Measurements from ENCODE around the gene SHH.

DNA sequence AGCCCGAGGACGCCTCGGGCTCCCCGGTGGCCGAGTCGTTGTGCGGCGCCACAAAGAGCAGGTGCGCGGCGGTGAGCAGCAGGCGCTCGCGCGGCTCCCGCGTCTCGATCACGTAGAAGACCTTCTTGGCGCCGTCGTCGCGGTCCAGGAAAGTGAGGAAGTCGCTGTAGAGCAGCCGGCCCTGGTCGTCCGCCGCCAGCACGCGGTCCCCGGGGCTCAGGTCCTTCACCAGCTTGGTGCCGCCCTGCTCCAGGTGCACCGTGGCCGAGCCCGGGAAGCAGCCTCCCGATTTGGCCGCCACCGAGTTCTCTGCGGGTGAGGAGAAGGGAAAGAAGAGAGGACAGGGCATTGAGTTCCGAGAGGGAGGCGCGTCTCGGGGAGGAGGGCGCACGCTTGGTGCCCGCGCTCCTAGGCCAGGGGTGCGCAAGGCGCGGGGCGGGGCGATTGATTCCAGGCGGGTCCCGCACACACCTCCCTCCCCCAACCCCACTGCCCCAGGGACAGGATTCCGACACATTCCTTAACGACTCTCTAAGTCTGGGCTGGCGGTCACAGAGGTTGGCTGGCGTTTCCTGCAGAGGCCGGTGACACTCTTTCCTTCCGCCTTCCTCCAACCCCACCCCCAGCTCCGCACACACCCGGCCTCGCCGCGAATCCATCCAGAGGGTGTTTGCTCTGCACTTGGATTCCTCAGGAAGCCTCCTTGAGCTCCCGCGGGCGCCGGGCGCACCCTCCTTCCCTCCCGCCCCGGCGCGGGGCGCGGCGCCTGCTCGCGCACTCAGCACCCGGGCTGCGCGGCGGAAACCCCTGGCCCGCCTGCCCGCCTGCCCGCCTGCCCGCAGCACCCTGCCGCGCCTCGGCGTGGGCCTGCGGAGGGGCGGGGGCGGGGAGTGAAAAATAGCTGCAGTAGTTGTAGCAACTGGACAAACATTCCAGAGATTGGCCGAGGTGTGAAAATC, 8.6 kb downstream of the SHH start:
- TF ChIP-seq, protein P1, sequence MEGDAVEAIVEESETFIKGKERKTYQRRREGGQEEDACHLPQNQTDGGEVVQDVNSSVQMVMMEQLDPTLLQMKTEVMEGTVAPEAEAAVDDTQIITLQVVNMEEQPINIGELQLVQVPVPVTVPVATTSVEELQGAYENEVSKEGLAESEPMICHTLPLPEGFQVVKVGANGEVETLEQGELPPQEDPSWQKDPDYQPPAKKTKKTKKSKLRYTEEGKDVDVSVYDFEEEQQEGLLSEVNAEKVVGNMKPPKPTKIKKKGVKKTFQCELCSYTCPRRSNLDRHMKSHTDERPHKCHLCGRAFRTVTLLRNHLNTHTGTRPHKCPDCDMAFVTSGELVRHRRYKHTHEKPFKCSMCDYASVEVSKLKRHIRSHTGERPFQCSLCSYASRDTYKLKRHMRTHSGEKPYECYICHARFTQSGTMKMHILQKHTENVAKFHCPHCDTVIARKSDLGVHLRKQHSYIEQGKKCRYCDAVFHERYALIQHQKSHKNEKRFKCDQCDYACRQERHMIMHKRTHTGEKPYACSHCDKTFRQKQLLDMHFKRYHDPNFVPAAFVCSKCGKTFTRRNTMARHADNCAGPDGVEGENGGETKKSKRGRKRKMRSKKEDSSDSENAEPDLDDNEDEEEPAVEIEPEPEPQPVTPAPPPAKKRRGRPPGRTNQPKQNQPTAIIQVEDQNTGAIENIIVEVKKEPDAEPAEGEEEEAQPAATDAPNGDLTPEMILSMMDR (IDR thresholded peaks at IDR 0.05; ENCODE audit: low read depth, low read length, poor library complexity, severe bottlenecking): no peak
- TF ChIP-seq EZH2phosphoT487 (IDR thresholded peaks at IDR 0.05; ENCODE audit: borderline replicate concordance, low read length): no peak
